Tibial artery (tissue), 4 donors: ENCODE results near the gene CHD6.

Experiments used
- DNase-seq, 2 donors: peaks; one replicate each; pipeline ENCODE4 v3.0.0-alpha.2; 2019
- H3K27ac ChIP-seq, 2 donors: fragments of 200-600 bp; sonication (generic) in 1 of 2; 1 replicate in 1 of 2; 2 replicates in 1 of 2; pipeline ENCODE4 v1.5.1; 2018 to 2019; ENCODE audit warnings: mild to moderate bottlenecking in 1 of 2
- H3K27me3 ChIP-seq, 2 donors: fragments of 200-600 bp; sonication (generic) in 1 of 2; one replicate each; pipeline versions ENCODE4 v1.5.1 to v1.6.0; 2016 to 2019
- H3K36me3 ChIP-seq, 3 donors: fragments of 200-600 bp; sonication (generic) in 2 of 3; one replicate each; pipeline ENCODE4 v1.5.1; 2016 to 2019; ENCODE audit warnings: mild to moderate bottlenecking in 2 of 3
- H3K4me1 ChIP-seq, 4 donors: fragments of 200-600 bp; sonication (generic) in 2 of 4; 1 replicate in 3 of 4; 2 replicates in 1 of 4; pipeline ENCODE4 v1.5.1; 2016 to 2019
- H3K4me3 ChIP-seq, 2 donors: fragments of 200-600 bp; sonication (generic) in 1 of 2; 1 replicate in 1 of 2; 2 replicates in 1 of 2; pipeline ENCODE4 v1.5.1; 2018 to 2019; ENCODE audit warnings: mild to moderate bottlenecking in 2 of 2
- H3K9me3 ChIP-seq, 3 donors: fragments of 200-600 bp; sonication (generic) in 1 of 3; one replicate each; pipeline ENCODE4 v1.5.1; 2016 to 2019
- intact Hi-C: fragments of 100-400 bp; cut with DNase I; formaldehyde crosslinking; loops from one replicate; pipeline ENCODE4 v1.15.0; 2023; ENCODE audit warnings: low total_unique reads
- TF ChIP-seq, protein P1 (sequence below), 2 experiments: fragments of 200-600 bp in 1 of 2; fragments of 450-650 bp in 1 of 2; IDR thresholded peaks; one replicate each; pipeline ENCODE4 v1.5.1; 2017 to 2019; ENCODE audit warnings: antibody characterized with exemption in 2 of 2, mild to moderate bottlenecking in 1 of 2, moderate library complexity in 1 of 2

The CHD6 gene

DNA sequence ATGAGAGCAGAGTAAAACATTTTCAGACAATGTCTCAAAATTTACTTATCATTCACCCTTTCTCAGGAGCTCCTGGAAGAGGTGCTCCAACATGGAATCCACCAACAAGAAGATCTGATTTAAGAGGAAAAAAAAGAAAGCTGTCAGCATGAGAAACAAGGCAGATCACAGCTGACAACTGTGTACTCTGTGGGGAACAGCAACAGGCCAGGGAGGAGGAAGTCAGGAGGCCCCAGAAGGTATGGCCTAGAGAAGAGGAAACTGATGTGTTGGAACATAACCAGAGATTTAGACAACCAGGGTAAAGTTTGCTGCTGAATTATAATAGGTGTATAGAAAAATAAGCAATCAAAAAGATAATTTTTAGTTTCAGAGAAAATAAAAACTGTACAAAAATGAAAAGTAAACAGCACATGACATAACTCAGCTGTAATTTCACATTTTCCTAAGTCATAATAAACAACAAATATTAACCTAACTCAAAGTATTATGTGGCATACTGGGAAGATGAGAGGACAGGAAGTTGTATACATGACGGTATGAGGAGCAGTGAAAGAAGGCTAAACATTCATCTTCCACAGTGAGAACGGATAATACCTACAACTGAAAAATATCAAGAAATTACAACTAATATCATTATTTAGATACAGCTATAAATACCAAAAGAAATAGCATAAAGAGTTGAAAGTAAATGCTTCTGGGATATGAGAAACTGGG, 138.0 kb downstream of the CHD6 start:
- H3K27ac ChIP-seq = no peak overlapping the region
- no peak for DNase-seq
- peaks cover 0 to 25% (median 10%) of the 10 kb centered on the region in 4 donors for H3K4me1 ChIP-seq
- no peaks in the 10 kb centered on the region for H3K9me3 ChIP-seq
- H3K27me3 ChIP-seq = no peaks in the 10 kb centered on the region
- TF ChIP-seq, protein P1, sequence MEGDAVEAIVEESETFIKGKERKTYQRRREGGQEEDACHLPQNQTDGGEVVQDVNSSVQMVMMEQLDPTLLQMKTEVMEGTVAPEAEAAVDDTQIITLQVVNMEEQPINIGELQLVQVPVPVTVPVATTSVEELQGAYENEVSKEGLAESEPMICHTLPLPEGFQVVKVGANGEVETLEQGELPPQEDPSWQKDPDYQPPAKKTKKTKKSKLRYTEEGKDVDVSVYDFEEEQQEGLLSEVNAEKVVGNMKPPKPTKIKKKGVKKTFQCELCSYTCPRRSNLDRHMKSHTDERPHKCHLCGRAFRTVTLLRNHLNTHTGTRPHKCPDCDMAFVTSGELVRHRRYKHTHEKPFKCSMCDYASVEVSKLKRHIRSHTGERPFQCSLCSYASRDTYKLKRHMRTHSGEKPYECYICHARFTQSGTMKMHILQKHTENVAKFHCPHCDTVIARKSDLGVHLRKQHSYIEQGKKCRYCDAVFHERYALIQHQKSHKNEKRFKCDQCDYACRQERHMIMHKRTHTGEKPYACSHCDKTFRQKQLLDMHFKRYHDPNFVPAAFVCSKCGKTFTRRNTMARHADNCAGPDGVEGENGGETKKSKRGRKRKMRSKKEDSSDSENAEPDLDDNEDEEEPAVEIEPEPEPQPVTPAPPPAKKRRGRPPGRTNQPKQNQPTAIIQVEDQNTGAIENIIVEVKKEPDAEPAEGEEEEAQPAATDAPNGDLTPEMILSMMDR (IDR thresholded peaks at IDR 0.05) = no peak
- intact Hi-C loops = no loop called here
- peaks cover 18 to 49% (median 19%) of the 10 kb centered on the region in 3 donors for H3K36me3 ChIP-seq
- no peak overlapping the region for H3K4me3 ChIP-seq

GRCh38 chr20:41479113-41479512, 139.1 kb downstream of the CHD6 start:
- H3K9me3 ChIP-seq = no peaks in the 10 kb centered on the region
- intact Hi-C loops = no loop called here
- no peaks in the 10 kb centered on the region for H3K27me3 ChIP-seq
- H3K36me3 ChIP-seq = peaks cover 14 to 38% (median 15%) of the 10 kb centered on the region in 3 donors
- no peak for DNase-seq
- no peak overlapping the region for H3K27ac ChIP-seq
- H3K4me3 ChIP-seq = no peak overlapping the region
- peaks cover 0 to 26% (median 10%) of the 10 kb centered on the region in 4 donors for H3K4me1 ChIP-seq
- TF ChIP-seq, protein P1 (IDR thresholded peaks at IDR 0.05) = no peak

GRCh38 chr20:41478026-41478425, 140.2 kb downstream of the CHD6 start:
- Histone ChIP-seq H3K36me3 (peaks cover 7 to 31% (median 14%) of the 10 kb centered on the region in 3 donors), H3K4me3 (no peak overlapping the region), H3K4me1 (peaks cover 0 to 22% (median 10%) of the 10 kb centered on the region in 4 donors), H3K27me3 (no peaks in the 10 kb centered on the region), H3K9me3 (no peaks in the 10 kb centered on the region), H3K27ac (no peak overlapping the region)
- no peak for DNase-seq
- TF ChIP-seq, protein P1 (IDR thresholded peaks at IDR 0.05) = no peak
- intact Hi-C loops = no loop called here

DNA sequence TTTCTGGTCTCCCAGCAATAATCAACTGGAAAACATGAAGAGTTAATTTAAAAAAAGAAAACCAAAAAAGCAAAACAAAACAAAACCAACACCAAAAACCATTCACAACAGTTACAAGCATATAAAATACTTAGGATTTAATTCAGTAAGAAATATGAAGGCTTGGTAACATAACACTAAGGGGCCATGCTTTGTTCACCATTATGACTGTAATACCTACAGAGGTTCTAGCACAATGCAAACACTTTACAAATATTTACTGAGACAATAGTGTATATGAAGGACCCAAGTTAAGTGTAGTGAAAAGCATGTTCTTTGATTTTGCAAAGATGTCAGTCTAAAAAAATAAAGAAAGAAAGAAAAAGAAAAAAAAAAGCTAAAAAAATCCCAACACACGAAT, 141.7 kb downstream of the CHD6 start:
- H3K27me3 ChIP-seq = no peaks in the 10 kb centered on the region
- peaks cover 0 to 13% (median 10%) of the 10 kb centered on the region in 4 donors for H3K4me1 ChIP-seq
- TF ChIP-seq, protein P1 (IDR thresholded peaks at IDR 0.05) = no peak
- intact Hi-C loops = no loop called here
- H3K4me3 ChIP-seq = no peak overlapping the region
- peaks cover 11 to 42% (median 28%) of the 10 kb centered on the region in 3 donors for H3K36me3 ChIP-seq
- H3K27ac ChIP-seq = no peak overlapping the region
- no peaks in the 10 kb centered on the region for H3K9me3 ChIP-seq
- DNase-seq = no peak

DNA sequence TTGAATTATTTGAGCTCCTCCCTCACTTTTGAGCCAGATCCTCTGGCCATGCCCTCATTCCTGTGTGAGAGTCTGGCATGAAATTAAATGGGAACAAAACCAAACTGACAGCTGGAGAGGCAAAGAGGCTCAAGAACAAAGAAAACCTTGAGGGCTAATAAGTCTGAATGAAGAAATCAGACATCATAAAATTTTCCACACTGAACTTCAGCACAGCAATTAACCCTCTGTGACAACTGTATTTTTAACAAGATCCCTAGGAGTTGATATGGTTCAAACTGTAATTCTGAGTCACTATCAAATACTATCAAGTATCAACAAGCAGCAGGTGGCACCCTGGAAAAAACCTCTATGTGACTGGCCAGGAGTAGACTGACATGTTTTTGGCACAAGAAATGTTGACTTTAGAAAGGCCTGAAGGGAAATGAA, 142.2 kb downstream of the CHD6 start:
- intact Hi-C loops = no loop called here

More for the DNA sequence above, 142.2 kb downstream of the CHD6 start:
- no peak for DNase-seq
- Histone ChIP-seq H3K27ac (no peak overlapping the region), H3K9me3 (no peaks in the 10 kb centered on the region), H3K4me3 (no peak overlapping the region), H3K27me3 (no peaks in the 10 kb centered on the region), H3K4me1 (peaks cover 0 to 13% (median 10%) of the 10 kb centered on the region in 4 donors), H3K36me3 (peaks cover 12 to 46% (median 28%) of the 10 kb centered on the region in 3 donors)
- TF ChIP-seq, protein P1 (IDR thresholded peaks at IDR 0.05) = no peak
